Endothelial cell of umbilical vein (primary cell): ENCODE measurements around the gene CAPN15. TPM values are rescaled to one million over a fixed set of nuclear protein-coding genes. Genes with fewer than 3 reads are reported as not detected.

Source experiments
- BruUV-seq: library from RNA; stranded (reverse); fragments of 400-500 nt; replicated peaks from 2 replicates; lab custom pipeline; 2021; lab: Mats Ljungman, UMichigan
- CTCF ChIA-PET: fragments of 300-600, 350-600 bp; sonication (Branson Sonifier 250); formaldehyde crosslinking; loops from one replicate; lab custom pipeline; 2021; ENCODE audit warnings: antibody characterized with exemption, inconsistent platforms; lab: Charles Lee
- POLR2A ChIA-PET: fragments of 300-600, 350-600 bp; sonication (Branson Sonifier 250); formaldehyde crosslinking; loops from one replicate; lab custom pipeline; 2021; ENCODE audit warnings: antibody characterized with exemption, inconsistent platforms; lab: Charles Lee
- DNase-seq: peaks from one replicate; pipeline ENCODE4 v3.0.0-alpha.2; 2011; ENCODE audit warnings: low read depth, low spot score
- FAIRE-seq: peaks from 2 replicates; lab custom pipeline; 2011; peaks lifted over from hg19 to GRCh38; lab: Jason Lieb, UNC
- H2AFZ ChIP-seq: 2 replicates; pipeline ENCODE4 v1.6.0; 2012; ENCODE audit warnings: low read depth, low read length, control low read depth, inconsistent platforms
- H3K27ac ChIP-seq: 2 replicates; pipeline ENCODE4 v1.5.1; 2011; ENCODE audit warnings: low read depth, mild to moderate bottlenecking, control low read depth, low read length, moderate library complexity; ENCODE audit not compliant: insufficient read depth
- H3K27me3 ChIP-seq, 2 experiments: 2 replicates each; pipeline versions ENCODE4 v1.6.0 to v1.6.1; 2011; ENCODE audit warnings: low read length in 2 of 2, mixed read lengths in 1 of 2; ENCODE audit not compliant: control insufficient read depth in 2 of 2, insufficient read depth in 2 of 2
- H3K36me3 ChIP-seq, 2 experiments: 2 replicates in 1 of 2; 3 replicates in 1 of 2; pipeline ENCODE4 v1.5.1; 2011; ENCODE audit warnings: low read length in 2 of 2, mild to moderate bottlenecking in 1 of 2, moderate library complexity in 1 of 2; ENCODE audit not compliant: control insufficient read depth in 2 of 2, insufficient read depth in 2 of 2; ENCODE audit errors: extremely low read depth in 1 of 2
- H3K4me1 ChIP-seq: 3 replicates; pipeline ENCODE4 v1.5.1; 2011; ENCODE audit warnings: mild to moderate bottlenecking, low read length; ENCODE audit not compliant: control insufficient read depth, insufficient read depth; ENCODE audit errors: extremely low read depth
- H3K4me2 ChIP-seq: 2 replicates; pipeline ENCODE4 v1.6.1; 2011; ENCODE audit warnings: low read length, control low read depth, mixed read lengths; ENCODE audit not compliant: insufficient read depth
- H3K4me3 ChIP-seq, 3 experiments: fragments of 200-600 bp in 1 of 3; sonication (generic), shearing (Covaris generic) in 1 of 3; replicated peaks in 1 of 3; 2 replicates each; pipeline ENCODE4 v1.5.1; 2011 to 2016; ENCODE audit warnings: control low read depth in 3 of 3, low read length in 3 of 3, mild to moderate bottlenecking in 2 of 3, inconsistent platforms in 1 of 3, low read depth in 1 of 3, moderate library complexity in 1 of 3; ENCODE audit not compliant: insufficient read depth in 1 of 3
- H3K79me2 ChIP-seq: 2 replicates; pipeline ENCODE4 v1.6.0; 2012; ENCODE audit warnings: low read length, inconsistent platforms; ENCODE audit not compliant: control insufficient read depth, insufficient read depth
- H3K9ac ChIP-seq: replicated peaks from 2 replicates; pipeline ENCODE3; 2011; ENCODE audit warnings: low read length, control low read depth; ENCODE audit not compliant: insufficient read depth; ENCODE audit errors: extremely low read depth
- H3K9me1 ChIP-seq: replicated peaks from 3 replicates; pipeline ENCODE4 v1.6.0; 2011; ENCODE audit warnings: mild to moderate bottlenecking, low read length; ENCODE audit not compliant: control insufficient read depth, insufficient read depth; ENCODE audit errors: extremely low read depth
- H3K9me3 ChIP-seq: replicated peaks from 2 replicates; pipeline ENCODE4 v1.5.1; 2012; ENCODE audit warnings: low read length, inconsistent platforms; ENCODE audit not compliant: control insufficient read depth, insufficient read depth
- H4K20me1 ChIP-seq: replicated peaks from 2 replicates; pipeline ENCODE3; 2011; ENCODE audit warnings: mild to moderate bottlenecking, low read length; ENCODE audit not compliant: control insufficient read depth, insufficient read depth; ENCODE audit errors: extremely low read depth
- CTCF ChIP-seq, 2 donors: IDR thresholded peaks; 1 replicate in 1 of 2; 2 replicates in 1 of 2; pipeline ENCODE4 v1.5.1; 2011; ENCODE audit warnings: low read length in 2 of 2, mild to moderate bottlenecking in 2 of 2, moderate library complexity in 2 of 2, control low read depth in 1 of 2, inconsistent platforms in 1 of 2, low read depth in 1 of 2; ENCODE audit not compliant: insufficient read depth in 1 of 2; ENCODE audit errors: extremely low read depth in 1 of 2
- EZH2 ChIP-seq: IDR thresholded peaks from 2 replicates; pipeline ENCODE4 v1.6.1; 2012; ENCODE audit warnings: borderline replicate concordance, low read depth, mild to moderate bottlenecking, moderate library complexity, low read length, inconsistent platforms; ENCODE audit not compliant: severe bottlenecking
- FOS ChIP-seq: IDR thresholded peaks from 2 replicates; pipeline ENCODE4 v1.6.1; 2011; ENCODE audit warnings: mild to moderate bottlenecking, low read length, moderate library complexity, borderline replicate concordance; ENCODE audit not compliant: insufficient read depth
- GATA2 ChIP-seq: IDR thresholded peaks from 2 replicates; pipeline ENCODE4 v1.7.0; 2011; ENCODE audit warnings: low read depth, mild to moderate bottlenecking, moderate library complexity, mixed read lengths, low read length; ENCODE audit not compliant: insufficient read length, insufficient read depth
- JUN ChIP-seq: IDR thresholded peaks from 2 replicates; pipeline ENCODE4 v1.6.1; 2011; ENCODE audit warnings: borderline replicate concordance, low read depth; ENCODE audit not compliant: insufficient read length, insufficient read depth
- MAX ChIP-seq: IDR thresholded peaks from 2 replicates; pipeline ENCODE4 v1.6.1; 2011; ENCODE audit not compliant: insufficient read depth, insufficient read length
- MYC ChIP-seq: IDR thresholded peaks from one replicate; pipeline ENCODE4 v1.6.1; 2011; ENCODE audit warnings: mild to moderate bottlenecking, low read depth, low read length
- POLR2A ChIP-seq: IDR thresholded peaks from 2 replicates; pipeline ENCODE4 v1.6.1; 2012; ENCODE audit warnings: low read depth, mild to moderate bottlenecking, control low read depth, low read length
- POLR2AphosphoS5 ChIP-seq: IDR thresholded peaks from 2 replicates; pipeline ENCODE4 v1.6.1; 2012; ENCODE audit warnings: low read depth, mild to moderate bottlenecking, control low read depth, low read length, moderate library complexity; ENCODE audit not compliant: insufficient read depth
- dilution Hi-C: fragments of 300-500 bp; cut with MboI; formaldehyde crosslinking; loops from one replicate; pipeline ENCODE4 v1.15.0; 2019; ENCODE audit warnings: low sequenced_read_pairs; ENCODE audit not compliant: extremely low pct_ligation_motif_present
- intact Hi-C: fragments of 100-400 bp; cut with micrococcal nuclease; formaldehyde crosslinking; loops from one replicate; pipeline ENCODE4 v1.10.0; 2022
- polyA plus RNA-seq, 4 experiments: library from polyadenylated mRNA; depleted of rRNA in 3 of 4; stranded (reverse) in 3 of 4; unstranded in 1 of 4; fragments of >200 nt; gene quantifications; 2 replicates each; pipeline versions ENCODE4 v1.2.1 to v1.2.3, GENCODE V29; 2011 to 2012; ENCODE audit warnings: missing spikeins in 1 of 4
- total RNA-seq: library from RNA; stranded (reverse); gene quantifications from 2 replicates; pipeline ENCODE4 v1.2.3, GENCODE V29; 2021

CAPN15 gene
- total and polyA plus RNA-seq, 2 donors (not counting 3 experiments of a cell fraction or from before 2014, with no cell fraction given), result 33.9 to 65.0 TPM

GRCh38 chr16:510066-510825 lies 17.3 kb upstream of the CAPN15 start:
- intact Hi-C loops, result no loop called here
- Histone ChIP-seq H3K27ac (no peak overlapping the region), H3K9me1 (no peaks in the 10 kb centered on the region), H2AFZ (no peak overlapping the region), H3K4me1 (peaks cover 7% of the 10 kb centered on the region), H3K36me3 (peaks cover 0 to 9% of the 10 kb centered on the region in 2 experiments), H4K20me1 (no peaks in the 10 kb centered on the region), H3K79me2 (no peaks in the 10 kb centered on the region), H3K9ac (no peak overlapping the region), H3K4me3 (no peak overlapping the region), H3K27me3 (no peaks in the 10 kb centered on the region), H3K9me3 (no peaks in the 10 kb centered on the region), H3K4me2 (no peak overlapping the region)
- DNase-seq, result no peak
- BruUV-seq, result no TSS peak
- TF ChIP-seq CTCF (IDR thresholded peaks at IDR 0.05; ENCODE audit: extremely low read depth in 1 of 2, insufficient read depth in 1 of 2, low read depth in 1 of 2, low read length in 2 of 2) (no peak), FOS (no peak), MYC (no peak), JUN (no peak), POLR2AphosphoS5 (no peak), EZH2 (no peak), MAX (no peak), POLR2A (no peak), GATA2 (no peak)
- dilution Hi-C loops, result no loop called here
- CTCF ChIA-PET, result interaction anchor here (1.2 kb wide), 1 partner anchor 10 kb away, joined by 3 read pairs; no protein-coding TSS in a partner anchor
- FAIRE-seq, result no peak
- POLR2A ChIA-PET, result no interaction called here
